Activated CD4-positive, alpha-beta T cell treated with anti-CD3 and anti-CD28 coated beads, Interleukin-2, amount 10 ng/mL, durations not matched to agents 24 days and 14 days (primary cell): ENCODE data around the gene RAD51B. TPM values are rescaled to one million over a fixed set of nuclear protein-coding genes. Genes with fewer than 3 reads are reported as not detected.

Experiments
- DNase-seq: peaks from one replicate; pipeline ENCODE4 v3.0.0; 2022
- H3K27ac Mint-ChIP-seq: one replicate; pipeline ENCODE4 v1.8.0; 2022; ENCODE audit warnings: mild to moderate bottlenecking, mixed read lengths
- H3K27me3 Mint-ChIP-seq: one replicate; pipeline ENCODE4 v1.8.0; 2022; ENCODE audit warnings: mixed read lengths
- H3K36me3 Mint-ChIP-seq: one replicate; pipeline ENCODE4 v1.8.0; 2022; ENCODE audit warnings: low read depth, mild to moderate bottlenecking, mixed read lengths
- H3K4me1 Mint-ChIP-seq: one replicate; pipeline ENCODE4 v1.8.0; 2021; ENCODE audit warnings: mixed read lengths
- H3K4me3 Mint-ChIP-seq: one replicate; pipeline ENCODE4 v1.8.0; 2022; ENCODE audit warnings: mild to moderate bottlenecking, moderate library complexity, mixed read lengths
- H3K9me3 Mint-ChIP-seq: one replicate; pipeline ENCODE4 v1.8.0; 2021; ENCODE audit warnings: mixed read lengths
- intact Hi-C: fragments of 100-400 bp; cut with micrococcal nuclease; formaldehyde crosslinking; loops from one replicate; pipeline ENCODE4 v1.15.1; 2023
- total RNA-seq: library from RNA; stranded (reverse); gene quantifications from 2 replicates; pipeline ENCODE4 v1.2.3, GENCODE V29; 2022

RAD51B gene
- total RNA-seq, 1 donor from 2014 or later: 29.3 TPM

- H3K4me3 Mint-ChIP-seq: peak overlapping the region; percentile 13
- H3K36me3 Mint-ChIP-seq: no peaks in the 10 kb centered on the region
- H3K27me3 Mint-ChIP-seq: no peaks in the 10 kb centered on the region
Measured at GRCh38 chr14:68607081-68607866, 787.7 kb downstream of the RAD51B start.

DNA sequence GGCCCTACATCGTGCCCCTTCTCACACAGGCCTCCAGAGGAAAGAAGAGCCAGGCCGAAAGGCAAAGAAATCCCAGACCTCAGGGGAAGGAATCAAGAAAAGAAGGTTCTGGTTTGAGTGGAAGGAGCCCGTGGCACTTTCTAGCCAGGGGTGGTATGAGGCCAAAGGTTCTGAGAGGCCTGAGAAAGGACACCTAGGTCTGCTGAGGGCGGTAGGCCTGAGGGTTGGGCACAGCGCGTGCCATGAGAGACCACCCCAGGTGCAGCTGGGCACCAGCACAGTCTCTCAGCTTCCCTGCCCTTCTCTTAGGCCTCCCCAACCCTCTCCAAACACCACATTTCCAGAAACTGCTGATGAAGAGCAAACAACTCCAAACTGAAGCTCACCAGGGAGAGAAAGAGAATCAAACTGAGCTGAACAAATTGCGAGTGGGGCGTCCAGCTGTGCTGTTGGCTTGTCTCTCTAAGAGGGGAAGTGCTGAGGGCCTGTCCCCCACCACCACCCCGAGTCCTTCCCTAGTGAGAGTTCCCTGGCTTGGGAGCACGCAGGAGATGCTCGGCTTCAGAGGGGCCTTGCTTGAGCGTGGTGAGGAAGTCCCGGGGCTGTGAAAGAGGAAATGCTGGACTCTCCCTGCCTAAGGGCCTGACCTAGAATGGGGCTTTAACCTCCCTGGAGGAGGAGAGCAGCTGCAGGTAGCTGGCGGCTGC, 788.4 kb downstream of the RAD51B start:
- Mint-ChIP-seq H3K36me3 (peaks cover 2% of the 10 kb centered on the region), H3K27me3 (no peaks in the 10 kb centered on the region), H3K9me3 (peaks cover 5% of the 10 kb centered on the region), H3K4me3 (no peak overlapping the region), H3K27ac (peak overlapping the region; percentile 34), H3K4me1 (peaks cover 4% of the 10 kb centered on the region)
- no peak for DNase-seq
- intact Hi-C loops: no loop called here

More at GRCh38 chr14:68607081-68607866, 787.7 kb downstream of the RAD51B start:
- H3K9me3 Mint-ChIP-seq: peaks cover 5% of the 10 kb centered on the region
- peaks cover 4% of the 10 kb centered on the region for H3K4me1 Mint-ChIP-seq
- intact Hi-C loops: no loop called here
- DNase-seq: no peak
- peak overlapping the region; percentile 34 for H3K27ac Mint-ChIP-seq

- Mint-ChIP-seq H3K36me3 (peaks cover 2% of the 10 kb centered on the region), H3K4me1 (peaks cover 4% of the 10 kb centered on the region), H3K9me3 (peaks cover 5% of the 10 kb centered on the region), H3K27ac (no peak overlapping the region), H3K27me3 (no peaks in the 10 kb centered on the region), H3K4me3 (no peak overlapping the region)
- intact Hi-C loops: no loop called here
- no peak for DNase-seq
Measured at GRCh38 chr14:68608574-68608962, 789.0 kb downstream of the RAD51B start.

DNA sequence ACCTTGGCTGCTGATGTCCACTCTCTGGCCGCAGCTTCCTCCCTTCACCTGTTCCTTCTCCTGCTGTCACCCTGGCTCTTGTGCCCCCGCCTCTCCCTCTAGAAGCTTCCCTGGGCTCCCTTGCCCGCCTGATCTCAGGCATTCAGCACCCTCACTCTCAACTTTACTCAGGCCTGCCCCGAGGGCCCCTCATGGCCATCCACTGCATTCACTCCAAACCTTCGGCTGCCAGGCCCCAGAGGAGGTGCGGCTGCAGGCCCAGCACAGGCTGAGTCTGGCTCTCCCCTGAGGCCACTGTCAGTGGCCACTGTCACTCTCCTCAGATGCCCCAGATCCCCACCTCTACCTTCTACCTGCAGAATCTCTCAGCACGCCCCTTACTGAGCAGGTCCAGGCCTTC, 789.4 kb downstream of the RAD51B start:
- H3K4me1 Mint-ChIP-seq: peaks cover 4% of the 10 kb centered on the region
- intact Hi-C loops: no loop called here
- DNase-seq: no peak
- no peak overlapping the region for H3K4me3 Mint-ChIP-seq
- peaks cover 5% of the 10 kb centered on the region for H3K36me3 Mint-ChIP-seq
- peaks cover 5% of the 10 kb centered on the region for H3K9me3 Mint-ChIP-seq
- H3K27ac Mint-ChIP-seq: no peak overlapping the region
- no peaks in the 10 kb centered on the region for H3K27me3 Mint-ChIP-seq

- H3K4me3 Mint-ChIP-seq: no peak overlapping the region
- peaks cover 4% of the 10 kb centered on the region for H3K4me1 Mint-ChIP-seq
- H3K36me3 Mint-ChIP-seq: peaks cover 6% of the 10 kb centered on the region
- no peak overlapping the region for H3K27ac Mint-ChIP-seq
- no peaks in the 10 kb centered on the region for H3K27me3 Mint-ChIP-seq
- intact Hi-C loops: no loop called here
- peaks cover 9% of the 10 kb centered on the region for H3K9me3 Mint-ChIP-seq
- DNase-seq: no peak
Measured at GRCh38 chr14:68610251-68610793, 790.7 kb downstream of the RAD51B start.

- H3K27ac Mint-ChIP-seq: no peak overlapping the region
Measured at GRCh38 chr14:68611599-68611998, 792.0 kb downstream of the RAD51B start.

GRCh38 chr14:68612049-68612448, 792.5 kb downstream of the RAD51B start:
- Mint-ChIP-seq H3K4me1 (peaks cover 4% of the 10 kb centered on the region), H3K27ac (no peak overlapping the region), H3K27me3 (no peaks in the 10 kb centered on the region), H3K4me3 (no peak overlapping the region), H3K36me3 (peaks cover 12% of the 10 kb centered on the region), H3K9me3 (peaks cover 9% of the 10 kb centered on the region)
- intact Hi-C loops: no loop called here
- no peak for DNase-seq

More at GRCh38 chr14:68611599-68611998, 792.0 kb downstream of the RAD51B start:
- no peak for DNase-seq
- intact Hi-C loops: no loop called here
- H3K9me3 Mint-ChIP-seq: peaks cover 4% of the 10 kb centered on the region
- H3K27me3 Mint-ChIP-seq: no peaks in the 10 kb centered on the region
- H3K4me1 Mint-ChIP-seq: peaks cover 4% of the 10 kb centered on the region
- H3K4me3 Mint-ChIP-seq: no peak overlapping the region
- peaks cover 8% of the 10 kb centered on the region for H3K36me3 Mint-ChIP-seq

GRCh38 chr14:68616221-68616902, 796.8 kb downstream of the RAD51B start:
- no peaks in the 10 kb centered on the region for H3K4me1 Mint-ChIP-seq
- intact Hi-C loops: no loop called here
- no peak overlapping the region for H3K27ac Mint-ChIP-seq
- H3K36me3 Mint-ChIP-seq: peaks cover 20% of the 10 kb centered on the region
- no peak for DNase-seq
- no peak overlapping the region for H3K4me3 Mint-ChIP-seq
- H3K27me3 Mint-ChIP-seq: no peaks in the 10 kb centered on the region
- peaks cover 28% of the 10 kb centered on the region for H3K9me3 Mint-ChIP-seq

DNA sequence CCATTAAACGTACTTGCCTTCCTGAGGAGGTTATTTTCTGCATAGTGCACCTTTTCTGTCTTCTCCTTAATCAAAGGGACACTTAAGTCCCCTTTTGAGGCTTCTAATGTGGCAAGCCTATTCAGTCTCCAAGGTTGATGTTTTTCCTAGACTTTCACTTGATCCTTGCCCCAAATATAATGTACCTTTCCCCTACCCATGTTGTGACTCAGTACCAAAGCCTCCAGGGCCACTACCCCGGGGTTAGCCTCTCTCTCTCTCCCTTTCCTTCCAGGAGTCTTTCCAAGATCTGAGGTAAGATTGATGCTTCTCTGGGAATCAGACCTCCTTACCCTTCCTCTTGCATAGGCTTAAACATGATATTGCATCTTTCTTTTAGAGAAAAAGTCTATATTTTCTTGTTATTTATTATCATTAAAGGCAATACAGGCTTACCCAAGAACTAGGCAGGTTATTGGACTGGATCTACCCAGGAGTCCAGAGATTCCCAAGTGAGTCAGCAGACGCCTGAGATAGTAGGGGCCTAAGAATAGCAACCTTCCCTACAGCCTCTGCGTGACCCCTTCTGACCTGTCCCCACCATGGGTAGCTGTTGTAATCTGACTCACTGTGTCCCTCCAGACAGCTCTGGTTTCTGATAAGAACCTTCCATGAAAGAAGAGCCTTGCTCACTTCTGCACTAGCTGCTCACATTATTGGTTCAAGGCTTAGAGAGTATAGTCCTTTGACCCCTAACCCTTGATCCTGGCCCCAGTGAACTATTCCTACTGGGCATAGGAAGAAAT, 800.4 kb downstream of the RAD51B start:
- Mint-ChIP-seq H3K27ac (no peak overlapping the region), H3K36me3 (peaks cover 14% of the 10 kb centered on the region), H3K4me1 (peaks cover 2% of the 10 kb centered on the region), H3K9me3 (peaks cover 30% of the 10 kb centered on the region), H3K27me3 (no peaks in the 10 kb centered on the region), H3K4me3 (no peak overlapping the region)
- DNase-seq: no peak
- intact Hi-C loops: no loop called here

DNA sequence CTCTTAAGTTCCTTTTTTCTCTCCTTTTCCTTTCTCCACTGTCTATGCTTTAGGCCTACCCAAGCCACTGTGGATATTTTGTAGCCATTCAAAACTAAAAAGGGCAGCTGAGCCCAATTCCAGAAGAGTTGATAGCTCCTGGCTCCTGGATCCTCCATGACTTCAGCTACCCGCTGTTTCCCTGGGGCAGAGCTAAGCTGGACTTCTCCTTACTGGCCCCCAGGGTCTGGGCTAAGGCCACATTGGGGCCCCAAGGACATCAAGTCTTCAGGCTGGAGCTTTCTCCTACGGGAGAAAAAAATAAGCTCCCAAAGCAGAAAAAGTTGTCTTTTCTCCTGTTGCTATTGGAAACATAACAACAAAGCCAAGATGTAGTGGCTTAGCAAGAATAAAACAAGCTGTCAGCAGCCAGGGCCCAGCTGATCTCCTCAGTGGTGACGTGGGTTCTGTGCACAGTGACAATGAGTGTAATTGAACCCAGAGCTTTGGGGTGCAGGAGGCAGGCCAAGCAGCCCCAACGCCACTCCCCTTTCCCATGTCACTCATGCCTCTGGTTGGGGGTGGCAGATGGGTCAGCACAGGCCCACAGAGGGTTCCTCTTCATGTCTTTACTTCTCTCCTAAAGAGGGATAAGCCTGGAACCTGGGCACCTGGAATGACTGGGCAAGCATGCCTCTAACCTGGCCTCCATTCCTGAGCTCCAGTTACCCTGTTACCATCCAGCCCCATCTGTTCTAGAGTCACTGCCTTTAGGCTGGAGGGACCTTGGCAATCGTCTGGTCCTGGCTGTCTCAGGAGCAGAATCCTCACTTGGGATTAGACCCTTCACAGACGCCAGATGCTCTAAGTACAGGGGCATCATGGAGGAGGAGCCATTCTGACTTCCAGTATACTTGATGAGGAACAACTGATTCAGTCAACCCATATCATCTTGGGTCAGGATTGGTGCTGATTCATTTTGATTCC, 802.1 kb downstream of the RAD51B start:
- Mint-ChIP-seq H3K4me3 (no peak overlapping the region), H3K4me1 (peaks cover 2% of the 10 kb centered on the region), H3K27ac (no peak overlapping the region), H3K36me3 (peaks cover 11% of the 10 kb centered on the region), H3K27me3 (peaks cover 4% of the 10 kb centered on the region), H3K9me3 (peaks cover 33% of the 10 kb centered on the region)
- intact Hi-C loops: no loop called here
- no peak for DNase-seq

- peaks cover 4% of the 10 kb centered on the region for H3K4me1 Mint-ChIP-seq
- intact Hi-C loops: no loop called here
Measured at GRCh38 chr14:68622856-68623255, 803.3 kb downstream of the RAD51B start.

GRCh38 chr14:68623307-68623706, 803.7 kb downstream of the RAD51B start:
- peaks cover 13% of the 10 kb centered on the region for H3K27me3 Mint-ChIP-seq
- no peak for DNase-seq
- intact Hi-C loops: no loop called here
- peaks cover 32% of the 10 kb centered on the region for H3K9me3 Mint-ChIP-seq
- no peak overlapping the region for H3K27ac Mint-ChIP-seq
- no peak overlapping the region for H3K4me3 Mint-ChIP-seq
- H3K4me1 Mint-ChIP-seq: peaks cover 7% of the 10 kb centered on the region
- H3K36me3 Mint-ChIP-seq: peaks cover 6% of the 10 kb centered on the region

More at GRCh38 chr14:68622856-68623255, 803.3 kb downstream of the RAD51B start:
- no peak for DNase-seq
- Mint-ChIP-seq H3K4me3 (no peak overlapping the region), H3K27ac (no peak overlapping the region), H3K27me3 (peaks cover 13% of the 10 kb centered on the region), H3K36me3 (peaks cover 7% of the 10 kb centered on the region), H3K9me3 (peaks cover 34% of the 10 kb centered on the region)
